NCI-H524 (cell line): ENCODE data around the gene HPN.
A peak's percentile ranks its signal among the peaks of the same experiment; 100 is the strongest.
"Not testable (repeated sequence)": the region's sequence is repeated elsewhere in the genome, so short reads cannot be mapped to it uniquely, and the experiment has no call there.

ENCODE experiments used
- DNase-seq, 2 experiments: peaks; one replicate each; lab custom pipeline; 2025; lab: John Stamatoyannopoulos, UW

HPN gene

DNA sequence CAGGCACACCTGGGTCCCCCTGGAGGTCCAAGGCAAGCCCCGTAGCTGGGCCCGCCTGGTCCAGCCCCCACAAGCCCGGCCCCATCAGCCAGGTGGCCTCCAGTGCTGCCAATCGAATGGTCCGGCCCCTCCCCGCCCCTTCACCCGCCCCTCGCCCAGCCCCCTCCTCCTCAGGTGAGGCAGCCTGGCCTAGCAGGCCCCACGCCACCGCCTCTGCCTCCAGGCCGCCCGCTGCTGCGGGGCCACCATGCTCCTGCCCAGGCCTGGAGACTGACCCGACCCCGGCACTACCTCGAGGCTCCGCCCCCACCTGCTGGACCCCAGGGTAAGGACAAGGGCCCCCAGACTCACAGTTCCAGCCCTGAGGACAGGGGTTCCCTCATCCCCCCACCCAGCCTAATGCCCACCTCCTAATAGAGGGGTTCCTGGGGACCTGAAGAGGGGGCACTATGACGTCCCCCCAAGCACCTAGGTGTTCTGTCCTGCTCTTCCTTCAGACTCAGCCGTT is at the start of gene HPN:
TSS of gene HPN (plus strand) at position 174 of the 508 bp plus-strand sequence. CDS start 786 bp downstream, outside the sequence.
- DNase-seq: no peak

DNA sequence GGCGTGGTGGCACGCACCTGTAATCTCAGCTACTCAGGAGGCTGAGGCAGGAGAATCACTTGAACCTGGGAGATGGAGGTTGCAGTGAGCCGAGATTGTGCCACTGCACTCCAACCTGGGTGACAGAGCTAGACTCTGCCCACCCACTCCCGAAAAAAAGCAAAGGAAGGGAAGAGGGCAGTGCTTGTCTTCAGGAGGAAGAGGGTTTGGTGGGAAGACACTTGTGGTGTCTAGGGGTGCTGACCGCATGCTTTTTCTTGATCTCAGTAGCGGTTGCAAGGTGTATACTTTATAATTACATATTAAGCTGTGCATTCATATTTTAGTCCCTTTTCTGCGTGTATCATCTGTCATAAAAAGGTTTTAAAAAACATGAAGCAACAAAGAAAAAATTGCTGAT is 48.9 kb upstream of the HPN start:
- DNase-seq: not testable (repeated sequence)

GRCh38 chr19:34994286-34994642 is 47.3 kb upstream of the HPN start:
- no peak for DNase-seq

DNA sequence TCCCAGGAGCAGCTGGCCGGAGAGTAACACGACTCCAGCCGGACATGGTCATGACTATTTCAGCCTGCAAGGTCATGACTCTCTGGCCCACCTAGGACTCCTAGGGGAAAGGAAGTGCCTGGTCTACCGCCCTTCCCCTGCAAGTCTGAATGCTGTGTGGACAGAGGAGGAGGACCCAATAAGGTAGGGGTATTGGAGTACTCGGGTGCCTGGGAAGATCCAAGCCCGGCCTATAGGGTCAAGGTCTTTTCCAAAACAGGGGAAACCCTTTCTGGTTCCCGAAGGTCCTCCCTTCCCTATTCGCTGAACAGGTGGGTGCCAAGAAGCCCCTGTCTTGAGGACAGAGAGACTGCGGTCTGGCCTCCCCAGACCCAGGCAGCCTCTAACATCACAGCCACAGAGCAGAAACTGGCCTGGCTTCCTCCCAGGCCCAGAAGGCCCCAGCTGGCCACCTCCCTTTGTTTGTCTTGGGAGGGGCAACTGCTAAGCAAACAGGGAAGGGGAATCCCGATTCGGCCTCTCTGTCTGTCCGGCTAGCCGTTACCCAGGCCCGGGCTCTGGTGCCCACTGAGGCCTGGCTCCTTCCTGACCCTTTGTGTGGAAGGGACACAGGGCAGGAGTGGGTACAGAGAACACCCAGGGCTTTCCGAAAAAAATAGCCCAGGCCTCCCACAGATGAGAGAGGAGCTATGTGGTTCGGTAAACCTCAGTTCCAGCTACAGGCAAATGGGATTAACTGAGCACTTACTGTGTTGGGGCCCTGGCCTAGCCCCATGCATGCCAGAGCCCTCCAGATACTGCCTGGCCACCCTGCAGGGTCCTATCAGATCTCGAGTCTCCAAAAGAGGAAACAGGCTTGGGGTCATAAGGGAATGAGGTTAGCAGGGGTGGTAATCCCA is 46.6 kb upstream of the HPN start:
- no peak for DNase-seq

DNA sequence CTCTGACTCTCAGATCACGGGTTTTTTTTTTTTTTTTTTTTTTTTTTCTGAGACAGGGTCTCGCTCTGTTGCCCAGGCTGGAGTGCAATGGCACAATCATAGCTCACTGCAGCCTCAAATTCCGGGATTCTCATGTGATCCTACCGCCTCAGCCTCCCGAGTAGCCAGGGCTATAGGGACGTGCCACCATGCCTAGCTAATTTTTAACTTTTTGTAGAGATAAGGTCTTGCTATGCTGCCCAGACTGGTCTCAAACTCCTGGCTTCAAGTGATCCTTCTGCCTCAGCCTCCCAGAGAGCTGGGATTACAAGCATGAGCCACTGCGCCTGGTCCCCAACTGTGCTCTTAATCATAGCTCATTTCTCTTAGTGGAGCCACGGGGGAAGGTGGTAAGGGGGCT is 46.0 kb upstream of the HPN start:
- no peak for DNase-seq

GRCh38 chr19:34997071-34997617 is 44.4 kb upstream of the HPN start:
- DNase-seq: no peak

DNA sequence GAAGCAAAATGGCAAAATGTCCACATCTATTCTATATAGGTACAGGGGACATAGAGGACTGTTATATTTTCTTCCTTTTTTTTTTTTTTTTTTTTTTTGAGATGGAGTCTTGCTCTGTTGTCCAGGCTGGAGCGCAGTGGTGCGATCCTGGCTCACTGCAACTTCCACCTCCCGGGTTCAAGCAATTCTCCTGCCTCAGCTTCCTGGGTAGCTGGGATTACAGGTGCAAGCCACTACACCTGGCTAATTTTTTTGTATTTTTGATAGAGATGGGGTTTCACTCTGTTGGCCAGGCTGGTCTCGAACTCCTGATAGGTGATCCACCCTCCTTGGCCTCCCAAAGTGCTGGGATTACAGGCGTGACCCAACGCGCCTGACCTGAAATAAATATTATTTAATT is 43.3 kb upstream of the HPN start:
- DNase-seq: not testable (repeated sequence)

GRCh38 chr19:34998777-34999497 is 42.6 kb upstream of the HPN start:
- no peak for DNase-seq

GRCh38 chr19:34999498-35000337 is 41.8 kb upstream of the HPN start, which contains the start of gene GRAMD1A:
GRAMD1A (plus strand) TSS chr19:35000323; CDS start chr19:35000479, 156 bp downstream.
- peak; percentile 79 to 83 for DNase-seq

DNA sequence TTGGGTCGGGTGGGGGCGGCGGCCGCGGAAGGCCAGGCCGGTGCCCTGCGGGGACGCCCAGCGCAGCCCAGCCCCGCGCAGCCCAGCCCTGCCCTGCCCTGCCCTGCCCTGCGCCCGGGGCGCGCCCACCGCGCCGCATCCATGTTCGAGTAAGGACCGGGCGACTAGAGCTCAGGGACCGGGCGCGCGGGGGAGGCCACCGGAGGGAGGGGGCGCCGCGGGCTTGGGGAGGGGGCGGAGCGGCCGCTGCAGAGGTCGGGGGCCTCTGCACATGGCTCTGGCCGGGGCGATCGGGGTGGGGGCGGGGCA is 41.2 kb upstream of the HPN start:
- no peak for DNase-seq

- peak; percentile 25 to 66 for DNase-seq
Observed at GRCh38 chr19:35000647-35001501, 40.6 kb upstream of the HPN start.

- DNase-seq: no peak
Observed at GRCh38 chr19:35002037-35002535, 39.4 kb upstream of the HPN start.

DNA sequence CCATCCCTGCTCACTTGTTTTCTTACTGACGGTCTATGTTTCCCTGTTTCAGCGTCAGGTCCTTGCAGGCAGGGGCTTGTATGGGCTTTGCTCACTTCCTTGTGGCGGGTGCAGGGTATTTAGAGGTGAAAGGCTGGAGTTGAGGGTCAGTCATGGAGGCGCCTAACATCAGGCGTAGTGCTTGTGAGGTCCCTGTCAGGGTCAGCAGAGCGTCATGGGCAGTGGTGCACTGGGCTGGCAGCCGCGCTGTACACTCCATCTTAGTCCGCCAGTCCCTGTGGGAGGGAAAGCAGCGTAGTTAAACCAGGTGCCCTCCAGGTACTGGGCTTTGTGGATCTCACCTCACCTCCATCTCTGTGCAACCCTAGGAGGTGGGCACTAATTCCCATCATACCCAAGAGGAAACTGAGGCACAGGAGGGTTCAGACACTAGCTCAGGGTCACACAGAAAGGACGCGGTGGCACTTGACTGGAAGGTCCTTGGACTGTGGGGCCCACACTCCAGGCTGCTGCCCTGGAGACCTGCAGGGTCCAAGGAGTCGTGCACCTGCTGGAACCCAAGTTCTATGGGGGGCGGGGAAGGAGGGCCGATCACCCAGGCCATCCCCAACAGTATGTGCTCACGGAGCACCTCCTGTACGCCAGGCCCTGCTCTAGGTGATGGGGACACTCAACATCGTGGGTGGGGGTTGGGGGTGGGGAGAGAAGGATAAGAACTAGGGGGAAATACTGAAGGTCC is 36.8 kb upstream of the HPN start:
- no peak for DNase-seq

DNA sequence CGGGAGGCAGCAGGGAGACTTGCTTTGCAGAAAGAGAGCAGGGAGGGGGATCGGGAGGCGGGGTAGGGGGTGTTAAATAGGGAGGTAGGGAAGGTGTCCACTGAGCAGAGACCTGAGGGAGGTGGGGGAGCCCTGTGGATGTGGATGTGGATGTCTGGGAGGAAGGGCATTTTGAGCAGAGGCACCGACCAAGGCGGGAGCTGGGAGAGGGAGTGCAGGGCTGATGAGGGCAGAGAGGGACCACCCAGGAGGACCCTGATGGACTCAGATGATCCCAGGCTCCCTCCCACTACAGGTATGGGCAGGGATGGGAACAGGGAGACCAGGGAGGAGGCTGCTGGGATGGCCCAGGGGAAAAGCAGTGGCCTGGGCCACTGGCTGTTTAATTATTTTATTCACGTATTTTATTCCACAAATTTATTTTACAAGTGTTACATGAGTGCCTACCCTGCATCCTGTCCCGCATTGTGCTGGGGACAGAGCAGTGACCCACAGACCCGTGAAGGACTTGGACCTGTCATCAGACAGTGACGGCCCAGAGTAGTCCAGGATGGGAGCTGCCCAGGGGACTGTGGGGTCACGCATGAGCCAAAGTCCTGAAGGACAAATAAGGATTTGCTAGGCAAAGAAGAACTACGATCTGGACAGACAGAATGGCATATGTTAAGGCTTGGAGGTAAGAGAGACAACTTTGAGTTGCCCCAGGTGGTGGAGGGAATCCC is 36.1 kb upstream of the HPN start:
- DNase-seq: no peak

- DNase-seq: not testable (repeated sequence)
Observed at GRCh38 chr19:35006007-35006341, 35.5 kb upstream of the HPN start.

DNA sequence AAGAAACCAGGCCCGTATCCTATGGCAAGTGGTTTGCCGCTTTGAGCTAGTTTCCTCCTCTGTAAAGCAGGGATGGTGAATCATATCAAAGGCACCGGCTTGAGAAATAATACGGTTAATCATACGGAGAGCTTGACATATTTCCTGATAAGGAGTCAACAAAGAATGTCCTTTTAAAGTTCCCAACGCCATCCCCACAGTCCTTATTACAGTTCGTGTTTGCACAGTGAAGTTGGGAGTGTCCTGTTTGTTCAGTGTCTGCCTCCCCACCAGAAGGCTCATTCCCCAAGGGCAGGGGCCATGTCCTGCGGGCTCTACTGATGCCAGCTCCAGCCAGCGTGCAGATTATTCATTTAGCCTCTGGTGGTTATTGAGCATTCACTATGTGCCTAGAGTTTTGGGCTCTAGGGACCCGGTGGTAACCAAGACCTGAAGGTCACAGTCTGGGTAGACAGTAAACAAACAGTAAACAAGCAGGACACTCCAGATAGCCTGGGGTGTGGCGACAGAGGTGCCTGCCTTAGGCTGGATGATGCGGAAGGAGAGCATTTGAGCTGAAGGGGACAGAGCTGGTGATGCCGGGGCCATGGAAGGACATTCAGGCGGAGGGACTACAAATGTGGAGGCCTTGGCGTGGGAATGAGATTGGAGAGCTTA is 35.1 kb upstream of the HPN start:
- no peak for DNase-seq

- no peak for DNase-seq
Observed at GRCh38 chr19:35006999-35007365, 34.5 kb upstream of the HPN start.

GRCh38 chr19:35007427-35007826 is 34.1 kb upstream of the HPN start:
- not testable (repeated sequence) for DNase-seq

- no peak for DNase-seq
Observed at GRCh38 chr19:35008891-35009341, 32.6 kb upstream of the HPN start.
